ENCODE measurements around the gene ACVR1B. TPM values are rescaled to one million over a fixed set of nuclear protein-coding genes. Genes with fewer than 3 reads are reported as not detected.

ACVR1B gene
- total and polyA plus RNA-seq, 2 donors (not counting 1 experiment from before 2014, with no cell fraction given), result 3.4 to 10.6 TPM

GRCh38 chr12:51906430-51907082 lies 44.9 kb upstream of the ACVR1B start:
- Histone ChIP-seq H4K20me1 (ENCODE audit: control insufficient read depth, insufficient read depth, low read length, poor library complexity, severe bottlenecking) (no peaks in the 10 kb centered on the region), H3K27ac (ENCODE audit: low read length in 2 of 2) (no peak overlapping the region), H3K79me2 (ENCODE audit: control insufficient read depth, insufficient read depth, low read length) (no peaks in the 10 kb centered on the region), H3K9me3 (ENCODE audit: control extremely low read depth in 1 of 3, control insufficient read depth in 2 of 3, insufficient read depth in 1 of 3, low read length in 2 of 3) (peaks cover 0 to 4% (median 0%) of the 10 kb centered on the region in 3 donors), H3K4me2 (replicated peaks; ENCODE audit: low read depth, low read length, poor library complexity, severe bottlenecking) (peak overlapping the region; percentile 54), H3K36me3 (replicated peaks in 1 of 2; ENCODE audit: control extremely low read depth in 1 of 2, control insufficient read depth in 1 of 2, extremely low read depth in 1 of 2, insufficient read depth in 2 of 2, low read length in 1 of 2) (no peaks in the 10 kb centered on the region), H3K27me3 (replicated peaks in 1 of 4; ENCODE audit: control extremely low read depth in 1 of 4, control insufficient read depth in 3 of 4, insufficient read depth in 4 of 4, low read length in 3 of 4) (peaks cover 0 to 23% (median 16%) of the 10 kb centered on the region in 4 experiments), H3K4me1 (ENCODE audit: control insufficient read depth in 2 of 2, insufficient read depth in 2 of 2, low read length in 2 of 2) (peaks cover 0 to 10% of the 10 kb centered on the region in 2 donors), H3K4me3 (ENCODE audit: control extremely low read depth in 1 of 5, extremely low read depth in 1 of 5, insufficient read depth in 1 of 5, low read depth in 2 of 5, low read length in 4 of 5) (no peak overlapping the region), H2AFZ (ENCODE audit: insufficient read depth, low read depth, low read length, poor library complexity, severe bottlenecking) (no peak overlapping the region), H3K9ac (ENCODE audit: low read length) (no peak overlapping the region)
- ATAC-seq (ENCODE audit: low read depth), result no peak
- POLR2A ChIA-PET, result no interaction called here
- Mint-ChIP-seq H3K27ac (no peak overlapping the region), H3K4me3 (no peak overlapping the region), H3K9me3 (ENCODE audit: insufficient read depth) (no peaks in the 10 kb centered on the region), H3K4me1 (peaks cover 4% of the 10 kb centered on the region), H3K27me3 (peaks cover 40% of the 10 kb centered on the region)
- no peak for DNase-seq
- CTCF ChIA-PET, result interaction anchor here (1.0 to 2.0 kb wide), 3 partner anchors 17 to 87 kb away, joined by 3 to 7 read pairs (median 4); no protein-coding TSS in a partner anchor
- WGBS (ENCODE audit: insufficient coverage), result 70% methylated on average over 14 of the region's 23 CpGs
- intact Hi-C loops (cut with micrococcal nuclease), result no loop called here
- no peak for TF ChIP-seq EZH2 (IDR thresholded peaks at IDR 0.05; ENCODE audit: borderline replicate concordance, insufficient read depth, low read depth, low read length, poor library complexity, severe bottlenecking)
- TF ChIP-seq CTCF (IDR thresholded peaks at IDR 0.05), result no peak

Measured in B cell (primary cell).